Liver (tissue), 9 donors: ENCODE results near the gene PKD1L1. TPM values are rescaled to one million over a fixed set of nuclear protein-coding genes. Genes with fewer than 3 reads are reported as not detected.

ENCODE experiments used
- DNase-seq: peaks from one replicate; pipeline ENCODE4 v3.0.0-alpha.2; 2017; ENCODE audit warnings: low spot score
- H3K27ac ChIP-seq, 2 donors: one replicate each; pipeline ENCODE4 v1.7.0; 2013; ENCODE audit warnings: inconsistent platforms in 2 of 2, low read length in 2 of 2, control low read depth in 1 of 2, low read depth in 1 of 2, mild to moderate bottlenecking in 1 of 2
- H3K27me3 ChIP-seq, 4 donors: one replicate each; pipeline versions ENCODE4 v1.6.1 to v1.7.0; 2013; ENCODE audit warnings: low read length in 3 of 4, inconsistent platforms in 1 of 4, mild to moderate bottlenecking in 1 of 4, moderate library complexity in 1 of 4; ENCODE audit not compliant: control insufficient read depth in 4 of 4, insufficient read depth in 4 of 4
- H3K36me3 ChIP-seq, 4 donors: one replicate each; pipeline versions ENCODE4 v1.6.1 to v1.7.0; 2013; ENCODE audit warnings: low read length in 3 of 4, mild to moderate bottlenecking in 3 of 4, low read depth in 1 of 4, moderate library complexity in 1 of 4; ENCODE audit not compliant: control insufficient read depth in 4 of 4, insufficient read depth in 3 of 4
- H3K4me1 ChIP-seq, 4 donors: one replicate each; pipeline versions ENCODE4 v1.6.1 to v1.7.0; 2013; ENCODE audit warnings: low read length in 3 of 4, mild to moderate bottlenecking in 3 of 4, moderate library complexity in 1 of 4; ENCODE audit not compliant: control insufficient read depth in 4 of 4, insufficient read depth in 4 of 4
- H3K4me3 ChIP-seq, 3 donors: one replicate each; pipeline versions ENCODE4 v1.6.1 to v1.7.0; 2013; ENCODE audit warnings: low read length in 3 of 3, control low read depth in 1 of 3, low read depth in 1 of 3, mild to moderate bottlenecking in 1 of 3
- H3K9ac ChIP-seq, 2 donors: one replicate each; pipeline ENCODE4 v1.7.0; 2013; ENCODE audit warnings: low read length in 2 of 2, mild to moderate bottlenecking in 2 of 2, moderate library complexity in 2 of 2, control low read depth in 1 of 2, low read depth in 1 of 2
- H3K9me3 ChIP-seq, 4 donors: one replicate each; pipeline versions ENCODE4 v1.6.1 to v1.7.0; 2013; ENCODE audit warnings: low read length in 3 of 4; ENCODE audit not compliant: control insufficient read depth in 4 of 4
- ATF3 ChIP-seq: IDR thresholded peaks from 2 replicates; pipeline ENCODE4 v1.6.1; 2016; ENCODE audit warnings: antibody characterized with exemption
- EGR1 ChIP-seq, 2 donors: IDR thresholded peaks; 2 replicates each; pipeline ENCODE4 v1.6.1; 2016 to 2018; ENCODE audit warnings: antibody characterized with exemption in 2 of 2, low read depth in 2 of 2
- FOXA2 ChIP-seq: IDR thresholded peaks from 2 replicates; pipeline ENCODE4 v1.6.1; 2016; ENCODE audit warnings: antibody characterized with exemption
- HNF4A ChIP-seq, 2 donors: conservative IDR thresholded peaks; 2 replicates each; pipeline ENCODE4 v1.6.1; 2016; ENCODE audit warnings: antibody characterized with exemption in 2 of 2, mild to moderate bottlenecking in 2 of 2
- HNF4G ChIP-seq: IDR thresholded peaks from 2 replicates; pipeline ENCODE4 v1.6.1; 2016; ENCODE audit warnings: antibody characterized with exemption
- JUND ChIP-seq, 2 donors: IDR thresholded peaks; 2 replicates each; pipeline ENCODE4 v1.6.1; 2016; ENCODE audit warnings: antibody characterized with exemption in 2 of 2
- NR2F2 ChIP-seq: IDR thresholded peaks from 2 replicates; pipeline ENCODE4 v1.6.1; 2016; ENCODE audit warnings: antibody characterized with exemption
- RAD21 ChIP-seq, 2 donors: IDR thresholded peaks; 2 replicates each; pipeline ENCODE4 v1.6.1; 2016; ENCODE audit warnings: antibody characterized with exemption in 2 of 2, mild to moderate bottlenecking in 2 of 2
- REST ChIP-seq: IDR thresholded peaks from 2 replicates; pipeline ENCODE4 v1.6.1; 2016; ENCODE audit warnings: antibody characterized with exemption, mild to moderate bottlenecking
- RXRA ChIP-seq, 2 donors: IDR thresholded peaks; 2 replicates each; pipeline ENCODE4 v1.6.1; 2017 to 2018; ENCODE audit warnings: antibody characterized with exemption in 2 of 2, mild to moderate bottlenecking in 1 of 2
- ZBTB33 ChIP-seq: IDR thresholded peaks from 2 replicates; pipeline ENCODE4 v1.6.1; 2016; ENCODE audit warnings: antibody characterized with exemption
- WGBS: extraction: QIAGEN DNeasy Blood & Tissue Kit; methylation state at CpG from one replicate; pipeline ENCODE4 v1.1.7; 2013; 5-methylcytosine and 5-hydroxymethylcytosine counted together
- polyA plus RNA-seq, 2 donors: library from polyadenylated mRNA; stranded (reverse) in 1 of 2; unstranded in 1 of 2; fragments of 200-250 nt in 1 of 2; fragments of >200 nt in 1 of 2; fragmentation: Nextera tagmentation in 1 of 2; extraction: Ambion mirVana in 1 of 2; gene quantifications; one replicate each; pipeline versions ENCODE4 v1.2.1 to v1.2.3, GENCODE V29; 2013 to 2015
- total RNA-seq, 2 donors: library from RNA; depleted of rRNA; stranded (reverse); fragments of >200 nt; gene quantifications; one replicate each; pipeline ENCODE4 v1.2.3, GENCODE V29; 2014
- donor health status: healthy.
- donor health status: healthy.
- donor health status: healthy.
- donor health status: healthy.
- donor health status: healthy.

PKD1L1 gene
- total and polyA plus RNA-seq, 4 donors, result 0.08 to 0.25 (median 0.11) TPM

GRCh38 chr7:47942132-47942531 lies 6.1 kb downstream of the PKD1L1 start:
- no peaks in the 10 kb centered on the region for H3K36me3 ChIP-seq
- WGBS, result 87% methylated on average over 10 of the region's 10 CpGs

GRCh38 chr7:47941136-47941844 lies 7.0 kb downstream of the PKD1L1 start:
- Histone ChIP-seq H3K27ac (peak overlapping the region; percentile 15 to 61), H3K4me1 (no peaks in the 10 kb centered on the region), H3K4me3 (no peak overlapping the region), H3K9me3 (no peaks in the 10 kb centered on the region), H3K36me3 (no peaks in the 10 kb centered on the region), H3K27me3 (no peaks in the 10 kb centered on the region), H3K9ac (no peak overlapping the region)
- no peak for DNase-seq
- TF ChIP-seq HNF4G (no peak), RXRA (IDR thresholded peaks at IDR 0.05) (no peak), JUND (IDR thresholded peaks at IDR 0.05) (peak in 1 of 2 donors; percentile 17), NR2F2 (no peak)
- WGBS, result 73% methylated on average over 9 of the region's 9 CpGs

More at GRCh38 chr7:47942132-47942531, 6.1 kb downstream of the PKD1L1 start:
- no peak for DNase-seq
- TF ChIP-seq REST, result no peak
- no peak for TF ChIP-seq RAD21 (IDR thresholded peaks at IDR 0.05)
- no peak for TF ChIP-seq ZBTB33
- TF ChIP-seq ATF3, result no peak
- TF ChIP-seq HNF4A (conservative IDR thresholded peaks at IDR 0.05), result no peak
- no peak for TF ChIP-seq FOXA2
- TF ChIP-seq EGR1 (IDR thresholded peaks at IDR 0.05; ENCODE audit: low read depth in 2 of 2), result no peak
- TF ChIP-seq RXRA (IDR thresholded peaks at IDR 0.05), result no peak
- Histone ChIP-seq H3K9me3 (no peaks in the 10 kb centered on the region), H3K4me3 (no peak overlapping the region), H3K4me1 (no peaks in the 10 kb centered on the region), H3K27me3 (no peaks in the 10 kb centered on the region), H3K9ac (no peak overlapping the region), H3K27ac (no peak overlapping the region)
